IPS DF 19.7 (cell line): ENCODE data around the gene PANK2.
"Not testable (repeated sequence)": the region's sequence is repeated elsewhere in the genome, so short reads cannot be mapped to it uniquely, and the experiment has no call there.

Source experiments
- DNase-seq: peaks from one replicate; pipeline ENCODE4 v3.0.0-alpha.2; 2013; ENCODE audit warnings: low read depth, low spot score

PANK2 gene

GRCh38 chr20:3869839-3870634 lies 19.1 kb upstream of the PANK2 start:
- DNase-seq, result no peak

GRCh38 chr20:3871550-3872265 lies 17.5 kb upstream of the PANK2 start:
- DNase-seq, result no peak

- no peak for DNase-seq
Measured at GRCh38 chr20:3873507-3873906, 15.7 kb upstream of the PANK2 start.

GRCh38 chr20:3874194-3874844 lies 14.9 kb upstream of the PANK2 start:
- no peak for DNase-seq

GRCh38 chr20:3875378-3875974 lies 13.7 kb upstream of the PANK2 start:
- DNase-seq, result no peak

- DNase-seq, result no peak
Measured at GRCh38 chr20:3876000-3876399, 13.2 kb upstream of the PANK2 start.

GRCh38 chr20:3876676-3877075 lies 12.5 kb upstream of the PANK2 start:
- DNase-seq, result no peak

GRCh38 chr20:3878921-3879274 lies 10.3 kb upstream of the PANK2 start:
- DNase-seq, result not testable (repeated sequence)

- DNase-seq, result no peak
Measured at GRCh38 chr20:3885715-3886114, 3.5 kb upstream of the PANK2 start.

GRCh38 chr20:3887876-3888620 lies 1.1 kb upstream of the PANK2 start:
- DNase-seq, result no peak

GRCh38 chr20:3889489-3890397 lies 556 bp downstream of the PANK2 start:
- no peak for DNase-seq

GRCh38 chr20:3890398-3890751 lies 1.2 kb downstream of the PANK2 start:
- DNase-seq, result no peak

- DNase-seq, result no peak
Measured at GRCh38 chr20:3890999-3891929, 2.1 kb downstream of the PANK2 start.

- DNase-seq, result no peak
Measured at GRCh38 chr20:3894796-3895195, 5.6 kb downstream of the PANK2 start.

- DNase-seq, result no peak
Measured at GRCh38 chr20:3896302-3896701, 7.1 kb downstream of the PANK2 start.

- DNase-seq, result no peak
Measured at GRCh38 chr20:3896853-3897583, 7.8 kb downstream of the PANK2 start.

GRCh38 chr20:3898181-3898580 lies 9.0 kb downstream of the PANK2 start:
- DNase-seq, result not testable (repeated sequence)

- no peak for DNase-seq
Measured at GRCh38 chr20:3898639-3899038, 9.5 kb downstream of the PANK2 start.

- DNase-seq, result no peak
Measured at GRCh38 chr20:3900187-3900604, 11.0 kb downstream of the PANK2 start.
